K562 (cell line): Measurements from ENCODE around the gene MUC5B. TPM values are rescaled to one million over a fixed set of nuclear protein-coding genes. Genes with fewer than 3 reads are reported as not detected.

ENCODE experiments used
- ATAC-seq: fragments of 200-7000 bp; cut with Tn5 transposase; 3 replicates; pipeline ENCODE4 v1.9.1; 2020; ENCODE audit warnings: moderate library complexity
- BruUV-seq: library from RNA; stranded (reverse); fragments of 400-500 nt; replicated peaks from 2 replicates; lab custom pipeline; 2021; lab: Mats Ljungman, UMichigan
- CTCF ChIA-PET: fragments of 300-600 bp; formaldehyde crosslinking; extraction: SDS; loops from one replicate; lab custom pipeline; 2021; ENCODE audit warnings: low intra/inter-chr PET ratio; lab: Yijun Ruan, JAX
- POLR2A ChIA-PET: fragments of 300-600, 350-650 bp; sonication (Branson Sonifier 250); formaldehyde crosslinking; extraction: SDS; loops from one replicate; lab custom pipeline; 2021; ENCODE audit warnings: antibody characterized with exemption, inconsistent platforms; lab: Yijun Ruan, JAX
- DNase-seq, 4 experiments: peaks; one replicate each; pipeline versions ENCODE4 v3.0.0 to v3.0.0-alpha.2; 2011 to 2018; ENCODE audit warnings: low spot score in 3 of 4, mixed read lengths in 3 of 4; ENCODE audit errors: extremely low read depth in 1 of 4
- FAIRE-seq: peaks from 2 replicates; lab custom pipeline; 2011; peaks lifted over from hg19 to GRCh38; lab: Jason Lieb, UNC
- H2AFZ ChIP-seq: 2 replicates; pipeline ENCODE4 v1.6.0; 2011; ENCODE audit warnings: low read depth, low read length, control low read depth, inconsistent platforms
- H3K27ac ChIP-seq: fragments of 200-600 bp; 3 replicates; pipeline ENCODE4 v1.8.0; 2011; ENCODE audit warnings: low read depth, mild to moderate bottlenecking, control low read depth, inconsistent platforms, low read length, moderate library complexity, mixed read lengths; ENCODE audit errors: extremely low read depth
- H3K27me3 ChIP-seq, 2 experiments: fragments of 300-600 bp in 1 of 2; 2 replicates in 1 of 2; 3 replicates in 1 of 2; pipeline versions ENCODE4 v1.6.0 to v1.8.0; 2011; ENCODE audit warnings: inconsistent platforms in 2 of 2, low read length in 2 of 2, mild to moderate bottlenecking in 1 of 2, mixed read lengths in 1 of 2, moderate library complexity in 1 of 2; ENCODE audit not compliant: control insufficient read depth in 2 of 2, insufficient read depth in 2 of 2
- H3K36me3 ChIP-seq: fragments of 300-600 bp; 3 replicates; pipeline ENCODE4 v1.8.0; 2011; ENCODE audit warnings: mild to moderate bottlenecking, low read length, inconsistent platforms; ENCODE audit not compliant: control insufficient read depth, insufficient read depth
- H3K4me1 ChIP-seq, 2 experiments: fragments of 200-600 bp in 1 of 2; replicated peaks in 1 of 2; 2 replicates in 1 of 2; 3 replicates in 1 of 2; pipeline versions ENCODE4 v1.5.1 to v1.8.0; 2011; ENCODE audit warnings: inconsistent platforms in 2 of 2, low read length in 2 of 2, mild to moderate bottlenecking in 1 of 2, mixed read lengths in 1 of 2, moderate library complexity in 1 of 2; ENCODE audit not compliant: control insufficient read depth in 2 of 2, insufficient read depth in 2 of 2
- H3K4me2 ChIP-seq: 2 replicates; pipeline ENCODE4 v1.6.1; 2011; ENCODE audit warnings: low read length, control low read depth, inconsistent platforms, mixed read lengths; ENCODE audit not compliant: insufficient read depth
- H3K4me3 ChIP-seq: fragments of 200-600 bp; sonication (generic), shearing (Covaris generic); 2 replicates; pipeline ENCODE4 v1.5.1; 2016; ENCODE audit warnings: control low read depth, inconsistent platforms
- H3K79me2 ChIP-seq: fragments of 200-600 bp; 3 replicates; pipeline ENCODE4 v1.8.0; 2011; ENCODE audit warnings: low read length, inconsistent platforms; ENCODE audit not compliant: control insufficient read depth, insufficient read depth
- H3K9ac ChIP-seq, 2 experiments: 2 replicates each; pipeline versions ENCODE4 v1.6.0 to v1.6.1; 2011; ENCODE audit warnings: low read depth in 2 of 2, low read length in 2 of 2, control low read depth in 1 of 2, inconsistent platforms in 1 of 2, mild to moderate bottlenecking in 1 of 2, mixed read lengths in 1 of 2; ENCODE audit not compliant: insufficient read depth in 1 of 2
- H3K9me1 ChIP-seq: one replicate; pipeline ENCODE4 v1.6.0; 2011; ENCODE audit warnings: inconsistent platforms, mild to moderate bottlenecking, low read length, moderate library complexity; ENCODE audit not compliant: control insufficient read depth, insufficient read depth
- H3K9me3 ChIP-seq: replicated peaks from 2 replicates; pipeline ENCODE4 v1.5.1; 2011; ENCODE audit warnings: low read depth, low read length, inconsistent platforms; ENCODE audit not compliant: control insufficient read depth, insufficient read depth
- H4K20me1 ChIP-seq: replicated peaks from 2 replicates; pipeline ENCODE4 v1.6.1; 2011; ENCODE audit warnings: low read length, inconsistent platforms, mixed read lengths; ENCODE audit not compliant: control insufficient read depth, insufficient read depth
- CBFA2T2 ChIP-seq: fragments of 450-650 bp; conservative IDR thresholded peaks from 2 replicates; pipeline ENCODE4 v1.6.1; 2017; ENCODE audit warnings: mild to moderate bottlenecking
- CREB3L1 ChIP-seq: fragments of 450-650 bp; IDR thresholded peaks from 2 replicates; pipeline ENCODE4 v1.6.1; 2014; ENCODE audit warnings: low read depth, mild to moderate bottlenecking, moderate library complexity, borderline replicate concordance
- ETV5 ChIP-seq: sonication (generic); formaldehyde crosslinking; IDR thresholded peaks from 2 replicates; pipeline ENCODE4 v1.4.0; 2020; ENCODE audit warnings: low read depth, mild to moderate bottlenecking, missing genetic modification reagents
- FOXJ2 ChIP-seq: fragments of 200-800 bp; sonication (Bioruptor generic); IDR thresholded peaks from 2 replicates; pipeline ENCODE4 v1.6.1; 2016; ENCODE audit warnings: missing genetic modification characterization, missing compliant biosample characterization
- GATAD2A ChIP-seq: fragments of 450-650 bp; IDR thresholded peaks from 2 replicates; pipeline ENCODE4 v1.6.1; 2017
- IFI16 ChIP-seq: fragments of 250-450 bp; sonication (Bioruptor Pico); IDR thresholded peaks from 2 replicates; pipeline ENCODE4 v2.1.2; 2022; ENCODE audit warnings: mild to moderate bottlenecking, inconsistent platforms
- RAD21 ChIP-seq, 2 experiments: fragments of 250-450 bp in 1 of 2; fragments of 450-650 bp in 1 of 2; sonication (Bioruptor Pico) in 1 of 2; formaldehyde crosslinking in 1 of 2; IDR thresholded peaks in 1 of 2; conservative IDR thresholded peaks in 1 of 2; 2 replicates each; pipeline versions ENCODE4 v1.4.0 to v1.8.0; 2020 to 2022; ENCODE audit warnings: mild to moderate bottlenecking in 2 of 2, moderate library complexity in 1 of 2
- SPI1 ChIP-seq: IDR thresholded peaks from 2 replicates; pipeline ENCODE4 v1.6.1; 2011; ENCODE audit warnings: low read depth, low read length, control low read depth, borderline replicate concordance
- STAT5B ChIP-seq: fragments of 250-450 bp; sonication (Bioruptor Pico); IDR thresholded peaks from 2 replicates; pipeline ENCODE4 v1.8.0; 2021; ENCODE audit warnings: mild to moderate bottlenecking, inconsistent platforms
- ZC3H11A ChIP-seq: IDR thresholded peaks from 2 replicates; pipeline ENCODE4 v1.6.1; 2012; ENCODE audit warnings: low read depth, low read length, improper control_type of control experiment
- ZNF197 ChIP-seq: fragments of 200-800 bp; sonication (Bioruptor generic); IDR thresholded peaks from 2 replicates; pipeline ENCODE4 v1.6.1; 2016; ENCODE audit warnings: low read depth, missing genetic modification characterization, missing compliant biosample characterization
- WGBS: fragments of 100-300 bp; shearing (Covaris generic); methylation state at CpG from one replicate; pipeline ENCODE4 v1.1.6; 2016; ENCODE audit warnings: low coverage, mixed read lengths; ENCODE audit not compliant: insufficient coverage; ENCODE audit errors: missing lambda C conversion rate; 5-methylcytosine and 5-hydroxymethylcytosine counted together
- in situ Hi-C: fragments of 300-500 bp; cut with MboI; formaldehyde crosslinking; loops from 4 replicates; pipeline ENCODE4 v1.15.0; 2018; ENCODE audit warnings: inconsistent platforms, mixed read lengths
- intact Hi-C: fragments of 100-400 bp; cut with micrococcal nuclease; formaldehyde crosslinking; loops from 2 replicates; pipeline ENCODE4 v1.14.2; 2022
- polyA plus RNA-seq, 8 experiments: library from polyadenylated mRNA; depleted of rRNA in 4 of 8; stranded (reverse) in 5 of 8; unstranded in 3 of 8; fragments of >200 nt; fragmentation: Nextera tagmentation in 2 of 8; fragmentation: Illumina TruSeq in 1 of 8; extraction: Ambion mirVana in 2 of 8; extraction: Trizol in 1 of 8; gene quantifications; 2 replicates each; pipeline versions ENCODE4 v1.2.1 to v1.2.3, GENCODE V29; 2011 to 2014; ENCODE audit warnings: inconsistent platforms in 1 of 8, missing spikeins in 1 of 8
- total RNA-seq, 7 experiments: library from RNA; depleted of rRNA in 6 of 7; stranded (reverse); fragments of >200 nt in 6 of 7; fragmentation: Illumina TruSeq in 2 of 7; extraction: Trizol in 2 of 7; gene quantifications; 2 replicates each; pipeline versions ENCODE4 v1.2.1 to v1.2.3, GENCODE V29; 2011 to 2021; ENCODE audit warnings: low replicate concordance in 1 of 7

MUC5B gene
- total and polyA plus RNA-seq, 9 of the 15 experiments (the other 6 are each of a cell fraction or from before 2014, with no cell fraction given) = 0.04 to 0.95 TPM; not detected in 7

- peaks cover 0 to 13% of the 10 kb centered on the region in 2 experiments; a peak in 2 of 5 replicates for H3K27me3 ChIP-seq
- intact Hi-C loops = no loop called here
- TF ChIP-seq ETV5 = no peak
- no peak for TF ChIP-seq STAT5B (CRISPR knock-in tag)
- TF ChIP-seq ZNF197 (CRISPR knock-in tag) = no peak
- TF ChIP-seq CREB3L1 = no peak
- no peak for TF ChIP-seq ZC3H11A
- TF ChIP-seq IFI16 (CRISPR knock-in tag) = no peak
- TF ChIP-seq FOXJ2 (tag) = no peak
- no peak for TF ChIP-seq GATAD2A
- no peak for TF ChIP-seq RAD21 (CRISPR knock-in tag; conservative IDR thresholded peaks at IDR 0.05 in 1 of 2, IDR thresholded peaks at IDR 0.05 in 1 of 2)
- TF ChIP-seq SPI1 = no peak
- TF ChIP-seq CBFA2T2 = no peak
- no peak for FAIRE-seq
- POLR2A ChIA-PET = interaction anchor here (0.6 kb wide), 1 partner anchor 84 kb away, joined by 4 read pairs; no protein-coding TSS in a partner anchor
- no peak for ATAC-seq
- no peak overlapping the region for H3K9ac ChIP-seq
- BruUV-seq = no TSS peak
- H4K20me1 ChIP-seq = no peaks in the 10 kb centered on the region; the same call in 1 of the 2 replicates
- H3K4me2 ChIP-seq = no peak overlapping the region
- H3K9me3 ChIP-seq = peaks cover 1% of the 10 kb centered on the region; the same call in 1 of the 2 replicates
- H3K27ac ChIP-seq = no peak overlapping the region
- H3K4me1 ChIP-seq = peaks cover 0 to 35% of the 10 kb centered on the region in 2 experiments; a peak in 3 of 5 replicates
- H2AFZ ChIP-seq = no peak overlapping the region
- 19% methylated on average over 9 of the region's 19 CpGs for WGBS
- CTCF ChIA-PET = no interaction called here
- DNase-seq = no peak
- no peaks in the 10 kb centered on the region for H3K36me3 ChIP-seq
- H3K79me2 ChIP-seq = no peaks in the 10 kb centered on the region
- H3K4me3 ChIP-seq = no peak overlapping the region
- in situ Hi-C loops = no loop called here
- H3K9me1 ChIP-seq = peaks cover 3% of the 10 kb centered on the region
These were observed 31.9 kb downstream of the MUC5B start for GRCh38 chr11:1254733-1255132.
